Measurements from ENCODE around the gene NEUROG1. TPM values are rescaled to one million over a fixed set of nuclear protein-coding genes. Genes with fewer than 3 reads are reported as not detected.
A peak's percentile ranks its signal among the peaks of the same experiment; 100 is the strongest.
"Not testable (repeated sequence)": the region's sequence is repeated elsewhere in the genome, so short reads cannot be mapped to it uniquely, and the experiment has no call there.

Gene NEUROG1
- total RNA-seq, 1 donor from 2014 or later, result not detected

DNA sequence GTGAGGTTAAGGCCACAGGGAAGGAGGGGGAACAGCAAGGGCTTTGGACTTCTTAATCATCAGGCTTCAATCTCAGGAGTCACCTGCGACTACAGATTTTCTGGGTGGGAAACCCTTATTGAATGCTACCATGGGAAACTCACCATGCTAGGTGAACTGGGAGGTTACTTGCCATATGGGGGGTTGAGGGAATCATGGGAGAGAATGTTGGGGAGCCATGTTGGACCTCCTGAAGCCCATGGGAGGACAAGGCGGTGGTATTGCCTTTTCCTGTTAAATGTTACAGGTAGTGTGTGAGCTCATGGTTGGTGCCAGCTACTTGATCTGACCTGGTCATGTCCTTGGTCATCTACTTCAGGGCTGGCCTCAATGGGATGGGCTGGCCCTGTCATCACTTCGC, 31.4 kb downstream of the NEUROG1 start:
- intact Hi-C loops (cut with micrococcal nuclease), result no loop called here
- no peak for DNase-seq
- no peak for ATAC-seq

DNA sequence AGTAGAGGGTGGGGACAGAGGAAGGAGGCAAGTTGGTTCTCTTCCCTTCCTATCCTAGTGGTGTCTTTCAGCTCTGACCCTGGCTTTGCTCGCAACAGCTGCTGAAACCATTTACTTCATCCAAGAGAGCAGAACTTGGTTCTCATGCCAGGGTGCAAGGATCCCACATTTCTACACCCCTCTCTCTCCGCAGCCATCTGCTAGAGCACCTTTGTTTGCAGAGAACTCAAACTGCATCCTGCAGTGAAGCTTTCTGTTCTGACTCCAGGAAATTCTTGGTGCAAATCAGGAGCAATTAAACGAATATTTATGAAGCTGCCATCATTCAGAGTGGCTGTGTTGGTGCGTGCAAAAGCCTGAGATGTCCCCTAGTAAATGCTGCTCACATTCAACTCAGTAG, 31.9 kb downstream of the NEUROG1 start:
- intact Hi-C loops (cut with micrococcal nuclease), result no loop called here
- DNase-seq (no peak), ATAC-seq (no peak)

DNA sequence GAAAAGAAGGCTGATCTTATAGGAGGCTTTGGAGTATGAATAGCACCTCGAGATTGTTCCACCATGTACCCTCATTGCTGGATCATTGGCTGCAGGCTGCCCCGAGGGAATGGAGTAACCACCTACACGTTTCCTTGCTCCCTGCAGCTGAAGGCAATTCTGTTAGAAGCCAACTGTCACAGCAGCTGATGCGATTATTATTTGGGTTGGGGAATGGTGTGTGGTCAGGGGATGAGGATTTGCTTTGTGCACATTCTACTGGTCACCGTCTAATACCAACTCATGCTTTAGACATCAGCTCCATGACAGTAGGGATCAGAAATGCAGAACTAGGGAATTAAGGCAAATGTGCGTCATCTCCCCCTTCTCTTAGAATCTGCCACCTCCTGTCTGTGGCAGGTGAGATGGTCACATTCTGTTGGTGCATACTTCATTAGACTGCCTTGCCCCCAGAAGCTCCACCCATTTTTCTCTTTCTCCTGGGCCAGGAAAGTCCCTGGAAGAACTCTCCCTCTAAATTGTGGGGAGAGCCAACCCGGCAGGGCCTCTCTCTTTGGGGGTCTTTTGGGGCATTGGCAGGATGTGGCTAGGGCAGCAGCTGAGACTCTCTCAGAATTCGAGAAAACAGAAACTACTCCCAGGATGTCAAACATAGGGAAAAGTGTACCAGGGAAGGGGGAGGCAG, 32.8 kb downstream of the NEUROG1 start:
- intact Hi-C loops (cut with micrococcal nuclease), result no loop called here
- DNase-seq (no peak), ATAC-seq (no peak)

DNA sequence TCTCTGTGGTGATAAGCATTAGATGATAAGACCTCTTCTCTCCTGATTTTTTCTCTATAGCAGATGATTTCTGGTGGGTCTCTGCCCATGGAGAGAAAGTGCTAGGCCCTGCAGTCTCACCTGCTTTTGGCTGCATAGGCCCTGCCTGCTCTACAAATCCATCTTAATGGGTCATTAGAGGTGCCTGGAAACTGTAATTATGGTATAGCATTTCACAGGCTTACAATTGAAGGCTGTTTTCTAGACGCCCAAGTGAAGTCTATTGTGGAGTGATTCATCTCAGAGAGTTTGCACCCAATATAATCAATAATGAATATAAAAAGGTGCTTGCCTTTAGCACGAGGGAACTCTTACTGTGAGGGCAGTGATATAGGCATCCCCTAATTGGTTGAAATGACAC, 33.8 kb downstream of the NEUROG1 start:
- DNase-seq, result no peak
- ATAC-seq, result no peak
- intact Hi-C loops (cut with micrococcal nuclease), result no loop called here

DNA sequence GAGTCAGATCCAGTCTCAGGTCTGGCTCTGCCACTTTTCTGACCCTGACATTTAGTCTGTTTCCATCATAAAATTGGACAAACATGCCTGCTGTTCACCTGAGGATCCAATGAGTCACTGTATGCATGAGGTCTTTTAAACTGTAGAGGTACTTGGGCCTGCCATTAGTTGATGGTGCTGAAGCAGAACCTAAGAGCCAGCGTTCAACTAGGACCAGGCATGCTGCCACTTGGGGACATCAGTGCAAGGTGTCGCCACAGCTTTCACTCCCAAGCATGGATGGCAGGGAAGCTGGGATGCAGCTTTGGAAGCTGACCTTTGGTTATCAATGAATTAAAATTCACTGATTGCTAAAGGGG, 37.1 kb downstream of the NEUROG1 start:
- intact Hi-C loops (cut with micrococcal nuclease), result no loop called here
- ATAC-seq (no peak), DNase-seq (no peak)

DNA sequence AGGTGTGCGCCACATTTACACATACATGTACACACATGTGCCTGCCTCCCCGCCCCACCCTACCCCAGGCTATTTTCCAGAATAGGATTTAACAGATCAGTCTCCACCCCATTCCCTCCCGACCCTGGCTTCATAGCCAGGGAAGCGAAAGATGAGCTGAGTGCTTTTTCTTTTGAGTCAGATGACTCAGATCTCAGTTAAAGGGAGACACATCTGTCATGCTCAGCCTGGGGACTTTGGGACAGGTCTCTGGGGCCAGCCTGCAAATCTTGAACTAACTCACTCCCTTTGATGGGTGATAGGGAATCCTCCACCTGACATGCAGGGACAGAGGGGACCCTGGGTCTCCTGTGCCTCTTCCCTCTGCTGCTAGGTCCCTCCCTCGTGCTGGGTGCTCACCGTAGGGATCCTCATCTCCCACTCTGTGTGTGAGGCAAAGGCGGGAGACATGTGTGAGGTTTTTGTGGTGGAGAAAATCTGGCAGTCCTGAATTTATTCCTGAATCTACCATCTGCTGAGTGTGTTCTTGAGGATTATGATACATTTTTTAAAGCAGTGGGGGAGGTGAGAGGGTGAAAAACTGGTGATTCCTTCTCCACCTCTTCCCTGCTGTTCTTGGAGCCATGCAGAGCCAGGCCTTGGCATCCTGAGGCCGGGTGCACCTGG, 37.7 kb downstream of the NEUROG1 start:
- intact Hi-C loops (cut with micrococcal nuclease), result no loop called here
- no peak for ATAC-seq

DNA sequence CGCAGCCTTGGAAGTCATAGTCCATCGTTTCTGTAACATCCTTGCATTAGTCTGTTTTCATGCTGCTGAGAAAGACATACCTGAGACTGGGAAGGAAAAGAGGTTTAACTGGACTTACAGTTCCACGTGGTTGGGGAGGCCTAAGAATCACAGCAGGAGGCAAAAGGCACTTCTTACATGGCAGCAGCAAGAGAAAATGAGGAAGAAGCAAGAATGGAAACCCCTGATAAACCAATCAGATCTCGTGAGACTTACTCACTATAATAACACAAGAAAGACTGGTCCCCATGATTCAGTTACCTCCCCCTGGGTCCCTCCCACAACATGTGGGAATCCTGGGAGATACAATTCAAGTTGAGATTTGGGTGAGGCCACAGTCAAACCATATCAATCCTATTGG, 40.2 kb downstream of the NEUROG1 start:
- DNase-seq; ATAC-seq; intact Hi-C loops (cut with micrococcal nuclease): not testable (repeated sequence)

More for the DNA sequence above, 37.7 kb downstream of the NEUROG1 start:
- no peak for DNase-seq

DNA sequence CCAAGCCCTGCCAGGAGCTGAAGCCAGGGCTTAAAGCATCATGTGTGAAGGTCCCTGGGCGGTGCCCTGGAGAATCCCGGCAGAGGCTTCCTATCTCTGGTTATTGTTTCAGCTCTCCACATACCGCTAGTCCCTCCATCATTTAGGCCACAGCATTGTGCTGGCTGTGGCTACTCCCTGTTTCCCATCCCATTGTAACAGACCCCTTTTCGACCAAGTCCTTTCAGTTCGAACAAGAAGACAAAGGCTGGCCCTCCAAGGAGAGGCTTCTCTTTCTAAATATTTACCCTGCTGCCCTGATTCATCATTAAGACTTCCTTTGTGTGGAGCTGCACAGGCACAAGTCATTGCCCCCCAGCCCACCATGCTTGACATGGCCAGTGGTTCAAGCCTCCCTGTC, 41.6 kb downstream of the NEUROG1 start:
- ATAC-seq, result no peak
- no peak for DNase-seq
- intact Hi-C loops (cut with micrococcal nuclease), result no loop called here

DNA sequence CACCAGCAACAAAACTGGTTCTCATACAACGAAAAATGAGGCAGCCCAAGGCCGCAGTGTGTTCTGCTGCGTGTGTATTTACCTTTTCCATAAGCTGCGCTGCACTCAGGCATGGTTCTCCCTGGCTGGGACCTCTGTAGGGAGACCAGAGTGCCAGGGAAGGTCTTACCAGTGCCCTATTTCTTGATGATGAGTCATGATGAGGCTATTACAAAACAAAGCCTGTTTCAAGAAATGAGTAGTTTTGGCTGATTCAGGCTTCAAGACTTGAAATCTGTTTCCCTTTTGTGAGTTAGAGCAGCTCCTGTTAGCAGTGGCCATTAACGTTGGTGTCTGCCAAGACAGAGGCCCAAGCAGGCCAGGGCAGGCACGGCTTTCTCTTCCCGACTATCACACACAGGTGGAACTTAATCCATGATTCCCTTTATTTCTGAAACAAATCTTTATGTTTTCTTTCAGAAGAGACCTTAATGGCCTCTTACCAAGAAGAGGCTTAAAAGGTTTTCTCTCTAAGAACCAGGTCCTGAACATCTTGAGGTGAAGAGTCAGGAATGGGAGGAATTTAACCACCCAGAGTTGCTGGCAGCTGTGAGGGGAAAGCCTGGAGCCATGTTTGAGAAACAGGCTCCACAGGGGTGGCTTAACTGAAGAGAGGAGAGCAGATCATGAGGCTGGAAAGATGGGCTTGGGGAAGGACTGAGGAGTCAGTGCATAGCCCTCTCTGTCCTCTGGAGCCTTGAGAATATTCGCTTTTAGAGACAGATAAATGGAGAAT, 42.2 kb downstream of the NEUROG1 start:
- no peak for DNase-seq
- no peak for ATAC-seq
- intact Hi-C loops (cut with micrococcal nuclease), result no loop called here

DNA sequence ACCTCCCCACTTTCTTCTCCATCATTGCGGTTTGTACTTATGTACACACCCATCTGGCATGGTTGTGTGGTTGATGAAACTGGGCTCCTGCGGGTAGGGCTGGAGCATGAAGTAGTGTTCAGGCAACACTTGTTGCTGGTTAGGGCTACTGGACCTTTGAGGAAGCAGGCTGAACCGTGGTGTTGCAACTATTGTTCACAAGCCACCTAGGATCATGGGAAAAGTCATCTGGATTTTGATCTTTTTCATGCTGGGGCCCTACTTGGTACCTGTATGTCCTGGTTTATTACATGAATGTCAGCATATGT, 43.5 kb downstream of the NEUROG1 start:
- intact Hi-C loops (cut with micrococcal nuclease), result no loop called here

DNA sequence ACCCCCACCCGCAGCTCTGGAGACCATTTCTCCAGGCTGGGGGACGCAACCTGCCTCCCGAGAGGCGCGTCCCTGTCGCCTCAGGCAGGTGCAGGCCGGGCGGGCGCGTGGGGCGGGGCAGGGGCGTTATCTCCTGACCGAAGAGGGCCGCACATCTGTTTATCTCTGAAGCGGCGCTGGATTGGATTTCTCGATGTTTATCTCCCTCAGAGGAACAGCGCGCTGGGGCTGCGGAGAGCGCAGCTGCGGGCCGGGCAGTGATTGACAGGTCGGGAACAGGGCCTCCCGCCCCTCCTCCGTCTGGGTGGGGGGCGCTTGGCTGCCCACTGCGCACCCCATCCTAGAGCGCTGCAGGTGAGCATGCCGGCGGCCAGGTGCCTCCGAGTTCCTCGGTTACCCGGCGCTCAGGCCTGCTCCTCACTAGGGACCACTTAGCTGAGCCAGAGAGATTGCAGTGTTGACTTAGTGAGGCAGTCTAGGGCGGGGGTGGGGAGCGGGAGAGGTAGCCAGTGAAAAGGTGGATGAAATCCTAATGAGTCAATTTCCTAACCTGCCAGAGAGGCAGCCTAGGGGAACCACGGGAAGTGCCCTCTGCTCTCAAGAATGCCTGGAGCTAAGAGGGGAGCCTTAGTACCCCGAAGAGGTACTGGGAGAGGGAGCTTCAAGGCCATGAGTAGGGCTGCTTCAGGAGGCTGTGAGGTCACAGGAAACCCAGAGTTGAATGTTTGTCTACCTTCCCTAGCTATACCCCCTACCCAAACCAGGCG, 44.0 kb downstream of the NEUROG1 start:
- DNase-seq (no peak), ATAC-seq (no peak)
- intact Hi-C loops (cut with micrococcal nuclease), result no loop called here

More for the DNA sequence above, 43.5 kb downstream of the NEUROG1 start:
- ATAC-seq (no peak), DNase-seq (no peak)

DNA sequence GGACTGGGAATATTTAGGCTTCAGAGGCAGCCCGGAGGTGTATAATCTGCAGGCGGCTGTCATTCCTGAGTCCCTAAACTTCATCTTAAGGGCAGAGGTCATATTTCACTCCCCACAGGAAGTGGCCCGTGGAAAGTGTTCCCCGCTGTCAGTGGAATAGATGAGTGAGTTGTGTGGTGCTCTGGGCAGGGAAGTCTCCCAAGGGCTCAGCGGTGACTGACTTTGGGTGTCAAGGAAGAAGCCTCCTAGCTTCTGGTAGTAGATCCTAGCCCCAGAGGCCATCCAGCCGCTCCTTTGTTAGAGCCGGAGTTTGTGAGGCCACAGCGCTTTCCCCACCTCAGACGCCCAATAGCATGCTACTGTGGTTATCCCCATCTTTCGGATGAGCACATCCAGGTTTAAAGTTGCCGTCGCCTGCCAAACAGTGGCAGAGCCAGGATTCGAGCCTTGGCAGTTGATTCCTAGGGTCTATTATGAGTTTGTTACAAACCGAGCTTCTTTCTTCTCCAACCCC, 44.7 kb downstream of the NEUROG1 start:
- DNase-seq (no peak), ATAC-seq (no peak)
- intact Hi-C loops (cut with micrococcal nuclease), result no loop called here

DNA sequence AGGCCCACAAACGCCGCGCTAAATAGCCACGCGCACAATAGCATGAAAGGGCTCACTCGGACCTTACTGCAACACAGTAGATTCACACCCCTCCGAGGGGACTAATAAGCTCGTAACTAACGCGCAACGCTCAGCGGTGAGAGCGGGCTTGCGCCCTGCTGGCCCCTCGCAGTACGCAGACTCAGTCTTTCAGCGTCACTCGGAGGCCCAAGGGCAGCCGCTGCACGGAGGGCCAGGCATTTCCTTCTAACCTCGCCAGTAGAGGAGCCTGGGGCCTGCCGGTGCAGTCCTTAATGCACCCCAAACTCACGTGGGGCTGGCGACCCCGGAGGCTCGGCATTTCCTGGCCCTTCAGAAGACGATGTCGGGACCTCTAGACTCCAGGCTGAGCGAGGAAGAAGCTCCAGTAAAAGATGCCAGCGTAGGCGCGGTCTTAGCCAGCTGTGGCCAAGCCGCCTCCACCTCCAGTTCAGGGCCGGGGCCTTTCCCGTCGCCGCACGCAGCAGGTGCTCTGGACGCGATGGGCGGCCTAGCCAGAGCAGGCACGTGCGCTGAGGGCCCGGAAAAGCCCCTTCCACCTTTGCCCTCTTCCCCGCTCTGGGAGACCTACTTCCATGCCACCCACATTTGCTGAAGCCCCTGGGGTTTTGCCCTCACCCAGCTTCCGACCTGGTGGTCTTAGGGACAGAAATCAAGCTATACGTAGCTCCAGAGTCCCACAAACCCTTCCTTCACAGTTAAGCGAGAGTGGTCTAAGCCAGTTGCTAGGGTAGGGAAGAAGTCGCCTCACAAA, 45.3 kb downstream of the NEUROG1 start:
- intact Hi-C loops (cut with micrococcal nuclease), result no loop called here
- DNase-seq (no peak), ATAC-seq (peak; percentile 32)

DNA sequence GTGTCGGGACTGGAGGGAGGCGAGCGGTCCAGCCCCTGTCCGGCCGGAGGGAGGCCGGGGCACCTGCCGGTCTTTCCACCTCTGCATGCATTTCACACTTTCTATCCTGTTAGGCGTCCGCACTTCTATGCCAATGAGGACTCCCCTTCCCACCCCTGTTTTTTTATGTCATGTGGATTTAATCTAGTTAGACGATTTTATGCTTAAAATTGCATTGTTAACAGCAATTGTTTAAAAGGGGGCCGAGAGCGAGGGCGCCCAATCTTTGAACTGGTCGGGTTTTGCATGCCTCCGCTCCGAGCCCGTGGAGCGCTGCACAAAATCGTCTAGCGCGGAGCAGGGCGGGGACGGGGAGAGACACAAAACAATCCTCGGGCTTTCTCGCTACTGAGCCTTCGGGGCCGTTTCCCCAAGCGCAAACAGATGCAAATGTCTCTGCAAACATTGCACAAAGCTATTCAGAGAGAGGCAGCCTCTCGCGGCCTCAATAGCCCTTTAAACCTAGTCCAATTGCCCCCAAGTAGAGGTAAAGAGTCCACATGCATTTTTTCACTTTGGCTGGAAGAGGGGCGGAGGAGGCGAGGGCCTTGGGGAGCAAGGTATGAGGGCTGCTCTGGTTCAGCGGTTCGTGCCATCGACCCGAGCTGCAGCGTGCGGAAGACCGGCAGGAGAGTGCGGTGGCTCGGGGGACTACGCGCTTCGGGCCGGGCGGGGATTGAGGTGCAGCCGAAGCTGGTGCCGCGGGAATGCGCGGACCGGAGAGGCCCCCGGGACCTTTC, 46.1 kb downstream of the NEUROG1 start:
- DNase-seq (no peak), ATAC-seq (no peak)
- intact Hi-C loops (cut with micrococcal nuclease), result no loop called here

DNA sequence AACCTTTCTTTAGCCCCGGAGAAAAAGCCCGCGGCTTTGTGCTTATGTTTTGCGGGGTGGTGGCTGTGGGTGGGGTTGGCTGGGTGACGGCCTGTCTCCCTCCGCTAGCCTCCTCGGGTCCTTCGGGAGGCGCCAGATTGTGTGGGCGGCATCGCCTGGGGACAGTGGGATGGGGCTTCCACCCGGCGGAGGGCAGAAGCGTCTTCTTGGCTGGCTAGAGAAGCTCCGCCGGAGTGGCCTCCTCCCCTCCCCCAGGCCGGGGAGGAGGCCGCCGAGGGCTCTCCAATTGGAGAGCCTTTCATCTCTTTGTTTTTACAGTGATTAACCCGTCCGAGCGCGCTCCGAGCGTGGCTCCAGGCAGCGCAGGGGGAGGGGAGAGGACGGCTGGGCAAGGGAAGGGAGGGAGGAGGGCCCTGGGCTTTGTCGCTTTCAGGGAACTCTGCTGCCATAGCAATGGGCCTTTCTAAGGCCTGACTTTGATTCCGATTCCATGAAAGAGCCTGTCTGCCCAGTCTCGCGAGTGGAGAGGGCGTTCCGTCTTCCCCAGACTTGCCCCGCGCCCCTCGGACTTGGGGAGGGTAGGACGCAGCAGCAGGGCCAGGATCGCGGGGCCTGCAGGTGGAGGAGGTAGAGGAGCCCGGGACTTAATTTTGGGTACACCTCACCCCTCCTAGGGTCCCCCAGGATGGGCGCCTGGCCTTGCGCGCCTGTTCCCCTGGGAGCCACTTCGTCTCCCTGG, 46.9 kb downstream of the NEUROG1 start:
- intact Hi-C loops (cut with micrococcal nuclease), result no loop called here
- ATAC-seq (peak; percentile 27), DNase-seq (no peak)

DNA sequence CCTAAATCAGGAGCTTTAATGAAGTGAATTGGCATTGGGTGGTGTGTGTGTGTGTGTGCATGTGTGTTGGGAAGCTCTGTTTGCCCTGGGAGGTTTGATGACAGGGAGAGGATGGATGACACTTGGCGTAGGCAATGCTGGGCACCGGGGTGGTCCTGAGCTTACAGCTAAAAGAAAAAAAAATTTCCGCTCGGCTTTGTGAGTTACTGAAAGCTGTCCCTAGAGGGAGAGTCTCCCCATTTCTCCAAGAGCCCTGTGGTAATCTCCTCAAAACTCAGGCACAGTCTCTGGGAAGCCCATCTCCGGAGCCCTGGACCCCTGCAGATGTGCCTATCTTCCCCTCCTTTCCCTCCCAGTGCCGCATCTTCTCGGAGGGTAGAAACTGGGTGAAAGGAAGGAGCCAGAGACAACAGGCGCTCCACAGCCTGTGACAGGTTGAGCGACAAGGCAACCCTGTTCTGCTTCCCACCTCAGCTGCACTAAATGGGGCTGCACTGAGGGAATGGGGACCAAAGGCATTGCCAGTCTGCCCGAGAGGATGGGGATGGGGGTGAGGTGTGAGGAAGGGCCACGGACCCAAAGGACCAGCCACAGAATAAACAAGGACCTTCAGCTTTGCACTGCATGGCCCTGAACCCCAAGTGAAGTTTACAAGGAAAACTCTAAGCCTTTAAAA, 47.8 kb downstream of the NEUROG1 start:
- DNase-seq (no peak), ATAC-seq (no peak)
- intact Hi-C loops (cut with micrococcal nuclease), result no loop called here

DNA sequence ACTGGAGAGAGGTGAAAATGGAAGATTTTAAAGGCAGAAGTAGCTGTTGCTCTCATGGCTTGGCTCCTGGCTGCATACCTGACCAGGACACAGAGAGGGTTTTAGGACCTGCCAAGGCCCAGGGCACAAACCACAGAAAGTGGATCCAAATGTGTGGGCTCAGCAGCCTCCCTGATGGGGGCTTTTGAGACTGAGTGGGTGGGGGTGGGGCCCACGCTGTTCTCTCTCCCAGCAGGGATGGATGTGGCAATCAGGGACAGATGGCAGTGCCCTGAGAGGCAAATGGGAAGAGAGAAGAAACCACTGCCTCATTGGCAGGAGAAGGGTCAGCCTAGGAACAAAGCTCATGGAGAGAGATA, 48.7 kb downstream of the NEUROG1 start:
- no peak for DNase-seq
- intact Hi-C loops (cut with micrococcal nuclease), result no loop called here
- no peak for ATAC-seq

All from left ventricle myocardium superior (tissue), 1 donor.